Activated CD8-positive, alpha-beta T cell treated with anti-CD3 and anti-CD28 coated beads for 36 hours (primary cell): Measurements from ENCODE around the gene RBM47. TPM values are rescaled to one million over a fixed set of nuclear protein-coding genes. Genes with fewer than 3 reads are reported as not detected.

Experiments
- ATAC-seq: fragments of 200-7000 bp; cut with Tn5 transposase; one replicate; pipeline ENCODE4 v1.10.0; 2021; ENCODE audit warnings: mild to moderate bottlenecking, moderate library complexity
- CTCF ChIA-PET: fragments of 350-600 bp; sonication (Branson Sonifier 250); formaldehyde crosslinking; loops from one replicate; lab custom pipeline; 2021; ENCODE audit warnings: antibody characterized with exemption; lab: Charles Lee
- POLR2A ChIA-PET: fragments of 350-600 bp; sonication (Branson Sonifier 250); formaldehyde crosslinking; loops from one replicate; lab custom pipeline; 2021; ENCODE audit warnings: antibody characterized with exemption; lab: Charles Lee
- DNase-seq: peaks from one replicate; pipeline ENCODE4 v3.0.0-alpha.2; 2020
- H3K27ac Mint-ChIP-seq: one replicate; pipeline ENCODE4 v1.8.0; 2021; ENCODE audit warnings: mild to moderate bottlenecking, mixed read lengths
- H3K27me3 Mint-ChIP-seq: one replicate; pipeline ENCODE4 v1.8.0; 2021; ENCODE audit warnings: mixed read lengths
- H3K36me3 Mint-ChIP-seq: one replicate; pipeline ENCODE4 v1.8.0; 2021; ENCODE audit warnings: low read depth, mixed read lengths
- H3K4me1 Mint-ChIP-seq: one replicate; pipeline ENCODE4 v1.8.0; 2021; ENCODE audit warnings: low read depth, mixed read lengths
- H3K4me3 Mint-ChIP-seq: one replicate; pipeline ENCODE4 v1.8.0; 2021; ENCODE audit warnings: mild to moderate bottlenecking, moderate library complexity, mixed read lengths
- H3K9me3 Mint-ChIP-seq: one replicate; pipeline ENCODE4 v1.8.0; 2021; ENCODE audit warnings: mixed read lengths
- intact Hi-C: fragments of 100-400 bp; cut with micrococcal nuclease; formaldehyde crosslinking; loops from one replicate; pipeline ENCODE4 v1.10.0; 2022
- microRNA-seq: library from miRNA; unstranded; fragments of <30 nt; microRNA quantifications from one replicate; pipeline ENCODE4 v1.2.0, GENCODE V29; 2022; ENCODE audit warnings: borderline microRNAs expressed, borderline replicate concordance
- total RNA-seq, 2 experiments: library from RNA; stranded (reverse); gene quantifications; one replicate each; pipeline ENCODE4 v1.2.3, GENCODE V29; 2021
- TF ChIP-seq, protein P1 (sequence below): fragments of 200-600 bp; IDR thresholded peaks from one replicate; pipeline ENCODE4 v1.8.0; 2022; ENCODE audit warnings: antibody characterized with exemption, mild to moderate bottlenecking

RBM47 gene
- total RNA-seq, 2 experiments from 2014 or later = 0.13 to 0.74 TPM

DNA sequence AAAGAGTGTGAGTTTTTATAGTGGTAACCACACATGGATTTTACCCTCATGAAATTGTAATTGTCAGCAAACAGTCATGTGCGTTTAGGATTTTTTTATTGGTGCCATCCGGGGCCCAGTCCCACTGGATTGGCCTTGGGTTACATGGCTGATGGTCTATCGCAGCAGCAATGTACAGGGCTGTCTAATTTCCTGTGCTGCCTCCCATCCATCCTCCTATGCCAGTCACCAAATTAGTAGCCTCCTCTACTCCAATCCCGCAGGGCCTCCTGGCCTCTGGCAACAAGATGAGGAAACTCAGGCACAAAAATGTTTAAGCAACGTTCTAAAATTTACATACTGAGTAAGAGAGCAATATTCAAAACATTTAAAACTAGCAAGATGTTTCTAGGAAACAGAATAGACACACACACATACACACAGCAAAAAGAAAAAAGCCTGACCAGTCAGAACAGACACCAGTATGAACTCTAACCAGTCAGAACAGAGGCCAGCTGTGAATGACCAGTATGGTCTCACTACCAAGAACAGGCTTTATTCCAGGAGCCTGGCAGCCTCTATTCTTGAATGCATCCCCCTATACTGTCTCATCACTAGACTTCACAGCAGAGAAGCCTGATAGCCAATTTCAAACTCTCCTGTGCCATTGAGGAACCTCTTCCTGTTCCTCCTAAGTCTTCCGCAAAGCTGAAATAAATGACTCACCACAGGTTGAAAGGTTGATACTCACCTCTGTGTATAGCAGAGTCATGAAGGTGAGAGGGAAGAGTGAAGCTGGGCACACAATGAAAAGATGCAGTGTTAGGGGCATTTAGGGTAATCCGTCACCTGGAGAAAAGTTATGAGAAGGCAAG lies 251.9 kb downstream of the RBM47 start:
- Mint-ChIP-seq H3K27ac (no peak overlapping the region), H3K36me3 (no peaks in the 10 kb centered on the region), H3K9me3 (no peaks in the 10 kb centered on the region), H3K4me3 (no peak overlapping the region), H3K27me3 (no peaks in the 10 kb centered on the region), H3K4me1 (no peaks in the 10 kb centered on the region)
- ChIA-PET POLR2A (no interaction called here), CTCF (no interaction called here)
- TF ChIP-seq, protein P1, sequence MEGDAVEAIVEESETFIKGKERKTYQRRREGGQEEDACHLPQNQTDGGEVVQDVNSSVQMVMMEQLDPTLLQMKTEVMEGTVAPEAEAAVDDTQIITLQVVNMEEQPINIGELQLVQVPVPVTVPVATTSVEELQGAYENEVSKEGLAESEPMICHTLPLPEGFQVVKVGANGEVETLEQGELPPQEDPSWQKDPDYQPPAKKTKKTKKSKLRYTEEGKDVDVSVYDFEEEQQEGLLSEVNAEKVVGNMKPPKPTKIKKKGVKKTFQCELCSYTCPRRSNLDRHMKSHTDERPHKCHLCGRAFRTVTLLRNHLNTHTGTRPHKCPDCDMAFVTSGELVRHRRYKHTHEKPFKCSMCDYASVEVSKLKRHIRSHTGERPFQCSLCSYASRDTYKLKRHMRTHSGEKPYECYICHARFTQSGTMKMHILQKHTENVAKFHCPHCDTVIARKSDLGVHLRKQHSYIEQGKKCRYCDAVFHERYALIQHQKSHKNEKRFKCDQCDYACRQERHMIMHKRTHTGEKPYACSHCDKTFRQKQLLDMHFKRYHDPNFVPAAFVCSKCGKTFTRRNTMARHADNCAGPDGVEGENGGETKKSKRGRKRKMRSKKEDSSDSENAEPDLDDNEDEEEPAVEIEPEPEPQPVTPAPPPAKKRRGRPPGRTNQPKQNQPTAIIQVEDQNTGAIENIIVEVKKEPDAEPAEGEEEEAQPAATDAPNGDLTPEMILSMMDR = no peak
- ATAC-seq = no peak
- DNase-seq = no peak
- intact Hi-C loops = no loop called here

DNA sequence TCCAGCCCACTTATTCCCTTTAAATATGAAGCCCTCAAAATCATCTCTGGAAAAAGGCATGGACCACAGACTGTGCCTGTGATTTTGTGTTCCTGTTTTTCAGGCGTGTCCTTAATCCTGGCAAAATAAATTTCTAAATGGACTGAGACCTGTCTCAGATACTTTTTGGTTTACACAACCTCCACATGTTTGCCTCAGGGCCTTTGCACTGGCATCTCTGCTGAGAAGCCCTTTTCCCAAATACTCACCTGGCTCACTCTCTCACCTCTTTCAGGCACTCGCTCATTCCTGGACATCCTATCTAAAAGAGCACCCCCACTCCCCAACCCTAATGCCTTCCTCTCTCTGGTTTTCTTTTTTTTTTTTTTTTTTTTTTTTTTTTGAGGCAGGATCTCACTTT lies 254.0 kb downstream of the RBM47 start:
- ChIA-PET POLR2A (no interaction called here), CTCF (no interaction called here)
- no peak overlapping the region for H3K4me3 Mint-ChIP-seq
- intact Hi-C loops = no loop called here
- no peaks in the 10 kb centered on the region for H3K36me3 Mint-ChIP-seq
- ATAC-seq (no peak), DNase-seq (no peak)
- no peaks in the 10 kb centered on the region for H3K9me3 Mint-ChIP-seq
- TF ChIP-seq, protein P1 = no peak
- no peak overlapping the region for H3K27ac Mint-ChIP-seq
- no peaks in the 10 kb centered on the region for H3K4me1 Mint-ChIP-seq
- H3K27me3 Mint-ChIP-seq = no peaks in the 10 kb centered on the region

DNA sequence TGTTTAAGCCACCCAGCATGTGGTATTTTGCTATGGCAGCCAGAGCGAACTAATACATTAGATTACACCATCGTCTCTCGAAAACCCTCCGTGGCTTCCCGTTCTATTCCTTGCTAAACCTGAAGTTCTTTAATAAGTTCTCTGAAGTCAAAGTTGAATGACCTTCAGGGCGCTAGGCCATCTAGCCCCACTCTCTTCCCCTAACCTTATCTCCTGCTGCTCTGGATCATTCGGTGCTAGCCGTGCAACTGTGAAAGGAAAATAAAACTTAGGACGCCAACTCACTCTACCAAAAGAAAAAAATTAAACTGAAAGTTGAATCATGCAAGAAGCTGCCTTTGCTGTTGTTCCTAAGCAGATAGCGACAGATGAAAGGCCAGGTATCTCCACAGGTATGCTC lies 254.6 kb downstream of the RBM47 start:
- CTCF ChIA-PET = no interaction called here
- Mint-ChIP-seq H3K27ac (no peak overlapping the region), H3K27me3 (no peaks in the 10 kb centered on the region), H3K9me3 (no peaks in the 10 kb centered on the region), H3K4me1 (no peaks in the 10 kb centered on the region), H3K4me3 (no peak overlapping the region), H3K36me3 (no peaks in the 10 kb centered on the region)
- DNase-seq (no peak), ATAC-seq (no peak)
- POLR2A ChIA-PET = no interaction called here
- TF ChIP-seq, protein P1 = no peak
- intact Hi-C loops = no loop called here

DNA sequence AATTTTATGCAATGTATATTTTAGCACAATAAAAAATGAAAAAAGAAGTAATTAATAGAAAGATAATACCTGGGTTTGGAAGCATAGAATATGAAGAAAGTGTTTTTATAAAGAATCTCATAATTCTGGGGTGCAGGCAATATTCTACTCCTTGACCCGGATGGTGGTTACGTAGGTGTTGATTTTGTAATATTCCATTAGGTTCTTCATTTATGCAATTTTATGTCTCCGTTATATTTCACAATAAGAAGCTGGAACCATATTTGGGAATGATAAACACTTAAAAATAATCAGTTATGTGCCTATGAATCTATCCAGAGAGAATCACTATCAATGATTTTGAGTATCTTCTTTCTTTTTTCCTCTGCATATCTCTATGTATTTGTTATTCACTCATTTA lies 256.0 kb downstream of the RBM47 start:
- no peak overlapping the region for H3K27ac Mint-ChIP-seq
- POLR2A ChIA-PET = interaction anchor here (0.6 to 0.7 kb wide), 2 partner anchors 34 to 812 kb away, joined by 3 read pairs; no protein-coding TSS in a partner anchor
- DNase-seq (no peak), ATAC-seq (no peak)
- no peaks in the 10 kb centered on the region for H3K27me3 Mint-ChIP-seq
- no peaks in the 10 kb centered on the region for H3K9me3 Mint-ChIP-seq
- H3K36me3 Mint-ChIP-seq = no peaks in the 10 kb centered on the region
- TF ChIP-seq, protein P1 = no peak
- H3K4me1 Mint-ChIP-seq = no peaks in the 10 kb centered on the region
- intact Hi-C loops = no loop called here
- CTCF ChIA-PET = no interaction called here
- no peak overlapping the region for H3K4me3 Mint-ChIP-seq

Small RNAs within 50 kb of the gene (microRNA-seq; reads per million reads assigned to microRNA genes)
- gene MIR4802 = not detected

Other genes starting within 250 kb of the RBM47 start
- gene NSUN7, start 120.1 kb upstream of the RBM47 start, total RNA-seq = under 1 TPM; 0.20 to 0.22 TPM